ENCODE data around the gene TRMT13.

DNA sequence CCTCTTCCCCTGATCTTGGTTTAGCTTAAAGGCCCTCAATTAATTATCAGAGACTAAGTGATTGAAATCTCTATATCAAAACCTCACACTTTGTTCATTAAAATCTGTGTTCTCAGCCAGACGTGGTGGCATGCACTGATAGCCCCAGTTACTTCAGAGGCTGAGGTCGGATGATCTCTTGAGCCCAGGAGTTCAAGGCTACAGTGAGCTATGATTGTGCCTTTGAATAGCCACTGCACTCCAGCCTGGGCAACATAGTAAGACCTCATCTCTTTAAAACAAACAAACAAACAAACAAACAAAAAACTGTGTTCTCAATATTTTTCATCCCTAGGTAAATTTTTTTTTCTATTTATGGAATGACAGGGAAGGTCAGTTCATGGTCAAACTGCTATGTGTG lies 18.7 kb downstream of the TRMT13 start:
- TF ChIP-seq, protein P1, sequence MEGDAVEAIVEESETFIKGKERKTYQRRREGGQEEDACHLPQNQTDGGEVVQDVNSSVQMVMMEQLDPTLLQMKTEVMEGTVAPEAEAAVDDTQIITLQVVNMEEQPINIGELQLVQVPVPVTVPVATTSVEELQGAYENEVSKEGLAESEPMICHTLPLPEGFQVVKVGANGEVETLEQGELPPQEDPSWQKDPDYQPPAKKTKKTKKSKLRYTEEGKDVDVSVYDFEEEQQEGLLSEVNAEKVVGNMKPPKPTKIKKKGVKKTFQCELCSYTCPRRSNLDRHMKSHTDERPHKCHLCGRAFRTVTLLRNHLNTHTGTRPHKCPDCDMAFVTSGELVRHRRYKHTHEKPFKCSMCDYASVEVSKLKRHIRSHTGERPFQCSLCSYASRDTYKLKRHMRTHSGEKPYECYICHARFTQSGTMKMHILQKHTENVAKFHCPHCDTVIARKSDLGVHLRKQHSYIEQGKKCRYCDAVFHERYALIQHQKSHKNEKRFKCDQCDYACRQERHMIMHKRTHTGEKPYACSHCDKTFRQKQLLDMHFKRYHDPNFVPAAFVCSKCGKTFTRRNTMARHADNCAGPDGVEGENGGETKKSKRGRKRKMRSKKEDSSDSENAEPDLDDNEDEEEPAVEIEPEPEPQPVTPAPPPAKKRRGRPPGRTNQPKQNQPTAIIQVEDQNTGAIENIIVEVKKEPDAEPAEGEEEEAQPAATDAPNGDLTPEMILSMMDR (IDR thresholded peaks at IDR 0.05; ENCODE audit: low read depth, low read length): no peak
- TF ChIP-seq POLR2A (IDR thresholded peaks at IDR 0.05; ENCODE audit: extremely low read depth, insufficient read length) (no peak), MYC (IDR thresholded peaks at IDR 0.05; ENCODE audit: low read depth, low read length) (no peak)
- TF ChIP-seq, protein P2, sequence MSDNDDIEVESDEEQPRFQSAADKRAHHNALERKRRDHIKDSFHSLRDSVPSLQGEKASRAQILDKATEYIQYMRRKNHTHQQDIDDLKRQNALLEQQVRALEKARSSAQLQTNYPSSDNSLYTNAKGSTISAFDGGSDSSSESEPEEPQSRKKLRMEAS (IDR thresholded peaks at IDR 0.05; ENCODE audit: low read depth, low read length): no peak

Data from NB4 (cell line).